WERI-Rb-1 (cell line): ENCODE results near the gene WDR59.
"Not testable (repeated sequence)": the region's sequence is repeated elsewhere in the genome, so short reads cannot be mapped to it uniquely, and the experiment has no call there.

Experiments
- DNase-seq: peaks from one replicate; pipeline ENCODE4 v3.0.0-alpha.2; 2020
- H3K27ac ChIP-seq: fragments of 250-450 bp; sonication (Bioruptor Pico); 2 replicates; pipeline ENCODE4 v1.5.1; 2020; ENCODE audit warnings: mild to moderate bottlenecking, moderate library complexity
- H3K27me3 ChIP-seq: fragments of 250-450 bp; sonication (Bioruptor Pico); 2 replicates; pipeline ENCODE4 v1.5.1; 2021; ENCODE audit warnings: mild to moderate bottlenecking, low read depth, moderate library complexity; ENCODE audit not compliant: insufficient read depth, severe bottlenecking
- H3K36me3 ChIP-seq: fragments of 250-450 bp; sonication (Bioruptor Pico); 2 replicates; pipeline ENCODE4 v1.5.1; 2020; ENCODE audit warnings: mild to moderate bottlenecking, moderate library complexity
- H3K4me3 ChIP-seq: 2 replicates; pipeline ENCODE4 v1.5.1; 2011; ENCODE audit warnings: low read depth, mild to moderate bottlenecking, control low read depth, low read length
- H3K9me3 ChIP-seq: fragments of 250-450 bp; sonication (Bioruptor Pico); 2 replicates; pipeline ENCODE4 v1.5.1; 2021; ENCODE audit warnings: mild to moderate bottlenecking, moderate library complexity; ENCODE audit not compliant: severe bottlenecking
- CTCF ChIP-seq: IDR thresholded peaks from 2 replicates; pipeline ENCODE4 v1.5.1; 2011; ENCODE audit warnings: low read depth, mild to moderate bottlenecking, control low read depth, inconsistent platforms, low read length

The WDR59 gene

GRCh38 chr16:74923766-74924460, 61.0 kb downstream of the WDR59 start:
- H3K27me3 ChIP-seq: no peaks in the 10 kb centered on the region
- peaks cover 30% of the 10 kb centered on the region for H3K36me3 ChIP-seq
- H3K9me3 ChIP-seq: no peaks in the 10 kb centered on the region
- no peak for TF ChIP-seq CTCF
- no peak overlapping the region for H3K4me3 ChIP-seq
- H3K27ac ChIP-seq: no peak overlapping the region
- DNase-seq: no peak

- Histone ChIP-seq H3K36me3 (peaks cover 38% of the 10 kb centered on the region), H3K4me3 (no peak overlapping the region)
Measured at GRCh38 chr16:74922150-74923138, 62.5 kb downstream of the WDR59 start.

GRCh38 chr16:74921051-74921450, 63.9 kb downstream of the WDR59 start:
- no peak for TF ChIP-seq CTCF
- no peak for DNase-seq
- Histone ChIP-seq H3K27ac (no peak overlapping the region), H3K9me3 (no peaks in the 10 kb centered on the region), H3K27me3 (no peaks in the 10 kb centered on the region), H3K36me3 (peaks cover 42% of the 10 kb centered on the region), H3K4me3 (no peak overlapping the region)

More at GRCh38 chr16:74922150-74923138, 62.5 kb downstream of the WDR59 start:
- no peak overlapping the region for H3K27ac ChIP-seq
- H3K9me3 ChIP-seq: no peaks in the 10 kb centered on the region
- H3K27me3 ChIP-seq: no peaks in the 10 kb centered on the region
- TF ChIP-seq CTCF: no peak
- no peak for DNase-seq

- H3K27ac ChIP-seq: no peak overlapping the region
- no peaks in the 10 kb centered on the region for H3K27me3 ChIP-seq
- no peak for DNase-seq
- peaks cover 42% of the 10 kb centered on the region for H3K36me3 ChIP-seq
- peaks cover 3% of the 10 kb centered on the region for H3K9me3 ChIP-seq
- TF ChIP-seq CTCF: no peak
- no peak overlapping the region for H3K4me3 ChIP-seq
Measured at GRCh38 chr16:74909665-74910064, 75.3 kb downstream of the WDR59 start.

GRCh38 chr16:74908759-74909158, 76.2 kb downstream of the WDR59 start:
- H3K9me3 ChIP-seq, DNase-seq, H3K27ac ChIP-seq, H3K4me3 ChIP-seq, H3K27me3 ChIP-seq: not testable (repeated sequence)
- peaks cover 37% of the 10 kb centered on the region for H3K36me3 ChIP-seq
